GM21576 (cell line): Measurements from ENCODE around the gene PNMA6E.

Experiments
- ATAC-seq: cut with Tn5 transposase; IDR thresholded peaks from one replicate; pipeline ENCODE4 v1.9.1; 2021; ENCODE audit warnings: mild to moderate bottlenecking, moderate library complexity; ENCODE audit not compliant: unreplicated experiment

PNMA6E gene

GRCh38 chrX:153401133-153401764 lies at the start of gene PNMA6E:
TSS of gene PNMA6E (minus strand) at chrX:153401350. CDS start at chrX:153398849, 2,501 bp downstream.
- no peak for ATAC-seq

DNA sequence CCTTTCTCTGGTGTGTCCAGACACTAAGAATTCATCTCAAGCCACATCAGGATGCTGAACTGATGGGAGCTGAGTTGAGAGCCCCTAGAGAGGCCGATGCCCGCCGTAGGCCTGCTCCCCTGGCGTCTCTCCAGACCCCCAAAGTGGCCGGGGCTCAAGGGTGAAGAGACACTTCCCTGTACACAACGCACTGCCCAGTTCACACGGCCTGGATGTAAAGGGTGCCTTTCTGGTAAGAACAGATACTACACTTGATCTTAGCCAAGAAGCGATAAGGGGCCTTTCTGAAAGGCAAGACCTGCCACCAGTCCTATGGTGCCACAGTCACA lies 49.8 kb upstream of the PNMA6E start:
- ATAC-seq: no peak

- no peak for ATAC-seq
Measured at GRCh38 chrX:153450114-153450948, 49.2 kb upstream of the PNMA6E start.

DNA sequence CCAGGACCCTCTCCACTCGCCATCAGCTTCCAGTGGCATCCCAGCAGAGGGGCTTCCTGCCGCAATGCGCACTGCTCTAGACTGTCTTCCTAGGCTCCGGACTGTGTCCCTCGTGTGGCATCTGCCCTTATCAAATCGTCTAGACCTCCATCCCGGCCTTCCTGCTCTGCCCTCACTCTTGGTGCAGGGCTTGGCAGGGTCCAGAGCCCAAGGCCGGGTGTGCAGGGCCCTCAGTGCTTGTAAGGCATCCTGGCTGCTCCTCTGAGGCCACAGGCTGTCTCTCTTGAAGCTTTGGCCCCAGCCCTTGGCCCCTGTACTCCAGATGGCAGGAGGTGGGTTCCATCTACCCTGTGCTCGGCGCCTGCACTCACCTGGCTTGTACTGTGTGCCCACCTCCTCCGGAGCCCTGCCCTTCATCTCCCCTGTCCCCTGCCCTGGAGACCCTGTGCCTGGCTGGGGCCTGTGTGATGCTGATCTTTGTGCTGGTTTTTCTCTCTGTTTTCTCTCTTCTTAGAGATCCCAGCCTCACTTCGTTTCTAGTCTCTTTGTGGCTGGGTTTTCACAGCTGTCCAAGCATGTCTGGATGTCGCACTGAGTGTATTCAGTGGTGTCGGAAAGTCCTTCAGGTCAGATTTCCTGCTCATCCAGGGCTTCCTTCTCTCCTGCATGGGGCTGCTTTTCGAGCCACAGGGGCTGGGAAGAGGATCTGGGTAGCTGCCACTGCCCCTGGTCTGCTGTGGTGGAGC lies 48.4 kb upstream of the PNMA6E start:
- ATAC-seq: no peak

DNA sequence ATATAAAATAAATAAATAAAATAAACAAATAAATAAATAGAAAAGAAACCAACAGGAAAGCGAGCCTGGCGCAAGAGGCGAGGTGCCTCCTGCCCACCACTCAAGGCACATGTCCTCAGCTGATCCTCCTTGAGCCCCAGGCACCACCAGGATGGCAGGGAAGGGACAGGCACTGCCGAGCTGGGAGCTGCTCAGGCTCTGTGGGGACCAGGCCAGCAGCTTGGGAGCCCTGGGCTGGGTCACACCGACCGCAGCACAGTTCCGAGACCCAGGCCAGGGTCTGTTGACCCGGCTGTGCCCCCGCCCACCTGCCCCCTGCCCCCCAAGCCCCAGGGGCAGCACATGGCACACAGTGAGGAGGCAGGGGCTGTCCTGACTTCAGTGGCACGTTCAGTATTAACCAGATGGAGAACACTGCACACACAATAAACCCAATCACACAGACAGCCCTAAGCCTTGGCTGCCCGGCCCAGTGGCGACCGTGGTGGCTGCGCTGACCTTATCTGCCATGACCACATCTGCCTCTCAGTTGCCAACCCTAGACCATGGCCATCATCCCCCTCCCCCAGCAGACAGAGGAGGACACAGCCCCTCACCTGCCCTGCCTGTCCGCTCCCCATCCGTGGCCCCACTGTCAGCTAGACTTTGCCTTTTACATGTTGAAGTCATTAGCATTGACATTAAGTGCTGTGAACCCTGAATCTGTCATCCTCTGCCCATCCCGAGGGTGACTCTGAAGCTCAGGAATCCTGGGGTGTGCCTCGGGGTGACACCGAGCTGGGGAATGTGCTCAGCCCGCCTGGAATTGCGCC lies 47.6 kb upstream of the PNMA6E start:
- ATAC-seq: no peak

GRCh38 chrX:153447581-153447960 lies 46.4 kb upstream of the PNMA6E start:
- no peak for ATAC-seq

DNA sequence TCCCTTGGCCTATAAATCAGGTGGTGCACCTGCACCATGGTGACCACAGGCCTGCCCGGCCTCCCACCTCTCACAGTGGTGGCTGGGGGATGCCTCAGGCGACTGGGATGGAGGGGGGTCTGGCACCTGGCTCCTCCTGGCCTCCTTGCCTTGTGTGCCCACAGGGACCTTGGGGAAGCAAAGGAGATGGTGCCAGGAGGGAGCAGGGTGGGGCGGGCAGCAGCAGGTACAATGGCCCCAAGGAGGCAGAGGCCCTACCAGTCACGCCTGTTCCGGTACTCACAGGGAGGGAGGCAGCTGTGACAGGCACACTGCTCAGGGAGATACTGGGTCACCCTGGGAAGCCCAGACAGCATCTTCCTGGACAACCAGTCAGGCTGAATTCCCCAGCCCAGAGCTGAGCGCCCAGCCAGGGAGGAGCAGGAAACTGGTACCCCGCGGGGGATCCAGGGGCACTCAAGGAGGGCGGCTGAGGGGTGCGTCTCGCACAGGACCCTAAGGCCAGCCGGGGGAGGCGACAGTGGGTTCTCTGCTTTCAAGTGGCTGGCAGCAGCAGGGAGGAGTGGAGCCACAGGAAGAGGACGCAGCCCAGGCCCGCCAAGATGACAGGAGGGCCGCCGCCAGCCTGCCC lies 45.9 kb upstream of the PNMA6E start:
- ATAC-seq: no peak

GRCh38 chrX:153446636-153446936 lies 45.4 kb upstream of the PNMA6E start:
- ATAC-seq: no peak

GRCh38 chrX:153445856-153446635 lies 44.9 kb upstream of the PNMA6E start, which contains the start of gene TREX2:
TSS of gene TREX2 (minus strand) at chrX:153446056. CDS start at chrX:153445430, 626 bp downstream.
- ATAC-seq: no peak

- no peak for ATAC-seq
Measured at GRCh38 chrX:153445106-153445855, 44.1 kb upstream of the PNMA6E start.

GRCh38 chrX:153444333-153445011 lies 43.3 kb upstream of the PNMA6E start:
- ATAC-seq: no peak

DNA sequence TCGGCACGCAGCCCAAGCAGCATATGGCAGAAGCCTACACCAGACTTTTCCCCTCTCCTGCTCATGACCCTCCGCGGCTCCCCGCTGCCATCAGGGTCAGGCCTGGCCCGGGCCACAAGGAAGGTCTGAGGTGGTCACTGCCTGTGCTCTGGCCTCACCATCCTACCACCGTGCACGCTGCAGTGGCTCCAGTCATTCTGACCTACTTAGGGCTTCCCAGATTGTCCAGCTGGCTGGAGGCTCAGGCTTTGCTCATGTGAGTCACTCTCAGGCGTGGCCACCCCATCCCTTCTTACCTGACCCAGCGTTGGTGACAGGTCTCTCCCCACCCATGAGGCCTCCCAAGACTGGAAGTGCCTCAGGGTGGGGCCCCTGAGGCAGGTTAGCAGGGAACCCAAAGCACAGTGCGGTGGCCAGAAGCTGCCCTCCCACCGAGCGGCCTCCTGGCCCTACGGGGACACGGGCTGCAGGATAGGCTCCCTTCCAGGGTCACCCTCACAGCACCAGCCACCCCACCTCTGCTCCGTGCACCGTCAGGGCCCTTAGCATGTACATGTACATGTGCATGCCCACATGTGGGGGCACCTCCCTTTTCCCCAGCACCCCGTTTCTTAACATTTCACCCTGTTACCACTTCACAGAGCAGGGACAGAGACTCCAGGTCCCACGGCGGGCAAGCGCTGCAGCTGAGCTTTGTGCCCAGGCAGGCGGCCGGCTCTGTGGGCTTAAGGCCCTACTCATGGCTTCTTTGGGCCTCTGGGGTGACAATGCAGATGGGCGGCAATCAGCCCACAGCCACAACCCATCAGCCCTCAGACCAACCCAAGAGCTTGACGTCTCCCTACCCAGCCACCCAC lies 42.6 kb upstream of the PNMA6E start:
- no peak for ATAC-seq

DNA sequence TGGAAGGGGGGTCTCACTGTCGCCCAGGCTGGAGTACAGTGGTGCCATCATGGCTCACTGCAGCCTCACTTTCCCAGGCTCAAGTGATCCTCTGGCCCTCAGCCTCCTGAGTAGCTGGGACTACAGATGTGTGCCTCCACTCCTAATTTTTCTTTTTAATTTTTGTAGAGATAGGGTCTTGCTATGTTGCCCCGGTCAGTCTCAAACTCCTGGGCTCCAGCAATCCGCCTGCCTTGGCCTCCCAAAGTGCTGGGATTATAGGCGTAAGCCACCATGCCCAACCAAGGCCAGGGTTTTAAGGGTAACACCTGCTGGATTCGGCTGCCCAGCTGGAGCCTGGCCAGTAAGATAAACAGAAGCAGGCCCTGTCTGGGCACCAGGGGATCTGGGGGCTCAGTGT lies 41.3 kb upstream of the PNMA6E start:
- ATAC-seq: no peak

DNA sequence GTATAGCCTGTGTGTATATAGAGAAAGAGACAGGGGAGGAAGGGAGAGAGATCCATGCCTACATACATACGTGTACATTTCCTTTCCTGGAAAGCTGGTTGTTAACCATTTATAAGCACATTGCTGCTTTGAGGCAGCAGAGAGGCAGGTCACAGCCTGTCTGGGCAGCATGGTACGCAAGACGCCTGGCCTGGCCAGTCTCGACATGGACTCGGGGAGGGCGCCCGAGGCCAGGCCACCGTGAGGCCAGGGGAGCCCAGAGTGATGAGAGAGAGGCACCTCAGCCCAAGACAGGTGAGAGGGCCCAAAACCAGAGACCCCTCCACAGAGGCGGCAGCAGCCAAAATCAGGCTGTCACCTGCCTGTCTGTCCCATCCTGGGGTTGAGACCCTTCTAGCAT lies 40.8 kb upstream of the PNMA6E start:
- no peak for ATAC-seq

- ATAC-seq: no peak
Measured at GRCh38 chrX:153441296-153441695, 40.1 kb upstream of the PNMA6E start.

DNA sequence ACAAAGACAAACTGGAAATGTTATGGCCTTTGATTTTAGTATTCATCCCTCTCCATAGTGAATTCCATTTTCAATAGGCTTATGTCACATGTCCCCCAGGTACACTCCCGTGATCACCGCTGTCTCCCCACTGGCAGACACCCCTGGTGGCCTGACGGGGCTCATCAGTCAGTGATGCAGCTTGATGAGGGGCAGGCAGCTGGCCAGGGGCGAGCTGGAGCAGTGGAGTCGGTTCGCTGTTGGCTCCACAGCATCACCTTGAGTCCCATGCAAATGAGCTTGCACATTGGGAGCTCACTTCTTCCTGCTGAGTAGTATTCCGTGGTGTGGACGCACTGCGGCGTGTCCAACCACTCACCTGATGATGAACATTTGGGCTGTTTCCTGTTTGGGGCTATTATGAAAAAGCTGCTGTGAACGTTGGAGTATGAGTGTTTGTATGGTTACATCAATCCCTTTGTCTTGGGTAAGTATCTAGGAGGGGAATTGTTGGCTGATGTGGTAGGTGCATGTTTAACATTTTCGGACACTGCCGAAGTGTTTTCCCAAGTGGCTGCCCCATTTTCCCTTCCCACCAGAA lies 39.5 kb upstream of the PNMA6E start:
- no peak for ATAC-seq

DNA sequence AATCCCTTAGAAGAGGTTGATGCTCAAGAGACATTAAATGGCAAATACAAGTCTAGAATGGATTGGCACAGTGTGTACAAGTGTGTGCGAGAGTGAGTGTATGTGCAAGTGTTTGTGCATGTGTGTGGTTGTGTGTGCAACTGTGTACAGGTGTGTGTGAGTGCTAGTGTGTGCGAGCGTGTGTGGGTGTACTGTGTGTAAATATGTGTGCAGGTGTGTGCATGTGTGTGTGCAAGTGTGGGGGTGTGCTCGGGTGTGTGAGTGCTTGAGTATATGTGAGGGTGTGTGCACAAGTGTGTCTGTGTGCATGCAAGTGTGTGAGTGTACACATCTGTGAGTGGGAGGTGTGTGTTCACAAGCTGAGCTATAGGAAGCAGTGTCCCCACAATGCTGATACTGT lies 38.8 kb upstream of the PNMA6E start:
- ATAC-seq: no peak
